GM21423 (cell line): ENCODE measurements around the gene CHAF1A.

ENCODE experiments used
- ATAC-seq: cut with Tn5 transposase; IDR thresholded peaks from one replicate; pipeline ENCODE4 v1.9.1; 2021; ENCODE audit warnings: mild to moderate bottlenecking, moderate library complexity; ENCODE audit not compliant: unreplicated experiment

CHAF1A gene

GRCh38 chr19:4376991-4377781 lies 25.3 kb upstream of the CHAF1A start:
- ATAC-seq: no peak

- no peak for ATAC-seq
Measured at GRCh38 chr19:4378886-4379285, 23.6 kb upstream of the CHAF1A start.

- ATAC-seq: no peak
Measured at GRCh38 chr19:4379383-4380253, 22.8 kb upstream of the CHAF1A start.

- no peak for ATAC-seq
Measured at GRCh38 chr19:4380254-4380727, 22.1 kb upstream of the CHAF1A start.

- no peak for ATAC-seq
Measured at GRCh38 chr19:4385291-4386040, 17.0 kb upstream of the CHAF1A start.

GRCh38 chr19:4386041-4386782 lies 16.2 kb upstream of the CHAF1A start:
- ATAC-seq: no peak

- no peak for ATAC-seq
Measured at GRCh38 chr19:4388337-4389063, 13.9 kb upstream of the CHAF1A start.

GRCh38 chr19:4389064-4389375 lies 13.4 kb upstream of the CHAF1A start:
- no peak for ATAC-seq

- no peak for ATAC-seq
Measured at GRCh38 chr19:4389511-4390016, 12.9 kb upstream of the CHAF1A start.

GRCh38 chr19:4390017-4390566 lies 12.3 kb upstream of the CHAF1A start:
- no peak for ATAC-seq

GRCh38 chr19:4390567-4391305 lies 11.7 kb upstream of the CHAF1A start:
- no peak for ATAC-seq

- no peak for ATAC-seq
Measured at GRCh38 chr19:4391306-4391693, 11.1 kb upstream of the CHAF1A start.

- ATAC-seq: no peak
Measured at GRCh38 chr19:4391701-4392483, 10.5 kb upstream of the CHAF1A start.

- no peak for ATAC-seq
Measured at GRCh38 chr19:4393947-4394590, 8.4 kb upstream of the CHAF1A start.

GRCh38 chr19:4396949-4397783 lies 5.3 kb upstream of the CHAF1A start:
- no peak for ATAC-seq

- peak; percentile 0 for ATAC-seq
Measured at GRCh38 chr19:4399812-4400134, 2.7 kb upstream of the CHAF1A start.
